GM21825 (cell line): ENCODE results near the gene ARMH3.
"Not testable (repeated sequence)": the region's sequence is repeated elsewhere in the genome, so short reads cannot be mapped to it uniquely, and the experiment has no call there.

Source experiments
- ATAC-seq: cut with Tn5 transposase; IDR thresholded peaks from one replicate; pipeline ENCODE4 v1.9.1; 2021; ENCODE audit warnings: mild to moderate bottlenecking, moderate library complexity; ENCODE audit not compliant: unreplicated experiment

Gene ARMH3

GRCh38 chr10:101993651-101994200 is 62.2 kb downstream of the ARMH3 start:
- ATAC-seq: no peak

- ATAC-seq: no peak
These were observed 62.8 kb downstream of the ARMH3 start for GRCh38 chr10:101993221-101993620.

- no peak for ATAC-seq
These were observed 68.8 kb downstream of the ARMH3 start for GRCh38 chr10:101987136-101987535.

- no peak for ATAC-seq
These were observed 69.4 kb downstream of the ARMH3 start for GRCh38 chr10:101986624-101986971.

GRCh38 chr10:101980677-101981076 is 75.3 kb downstream of the ARMH3 start:
- not testable (repeated sequence) for ATAC-seq

GRCh38 chr10:101974091-101974971 is 81.6 kb downstream of the ARMH3 start:
- no peak for ATAC-seq

- no peak for ATAC-seq
These were observed 83.2 kb downstream of the ARMH3 start for GRCh38 chr10:101972761-101973160.

- no peak for ATAC-seq
These were observed 86.5 kb downstream of the ARMH3 start for GRCh38 chr10:101969412-101969922.

GRCh38 chr10:101968940-101969321 is 87.0 kb downstream of the ARMH3 start:
- no peak for ATAC-seq

GRCh38 chr10:101968286-101968939 is 87.6 kb downstream of the ARMH3 start:
- ATAC-seq: no peak

GRCh38 chr10:101967713-101968112 is 88.3 kb downstream of the ARMH3 start:
- no peak for ATAC-seq

GRCh38 chr10:101967119-101967518 is 88.9 kb downstream of the ARMH3 start:
- no peak for ATAC-seq

- no peak for ATAC-seq
These were observed 90.8 kb downstream of the ARMH3 start for GRCh38 chr10:101965075-101965765.

GRCh38 chr10:101961591-101962498 is 94.1 kb downstream of the ARMH3 start:
- no peak for ATAC-seq

- ATAC-seq: no peak
These were observed 95.0 kb downstream of the ARMH3 start for GRCh38 chr10:101960879-101961395.

GRCh38 chr10:101959346-101959916 is 96.5 kb downstream of the ARMH3 start:
- no peak for ATAC-seq

- no peak for ATAC-seq
These were observed 97.3 kb downstream of the ARMH3 start for GRCh38 chr10:101958691-101959090.

- ATAC-seq: no peak
These were observed 99.1 kb downstream of the ARMH3 start for GRCh38 chr10:101956898-101957297.

- ATAC-seq: no peak
These were observed 99.9 kb downstream of the ARMH3 start for GRCh38 chr10:101956117-101956516.

GRCh38 chr10:101952191-101952590 is 103.8 kb downstream of the ARMH3 start:
- no peak for ATAC-seq
